HEK293 (cell line): ENCODE data around the gene CBY2.

Source experiments
- CTCF ChIA-PET: fragments of 350-600 bp; formaldehyde crosslinking; extraction: SDS; loops from one replicate; lab custom pipeline; 2021; ENCODE audit warnings: antibody characterized with exemption; lab: Yijun Ruan, JAX
- POLR2A ChIA-PET: fragments of 300-600 bp; formaldehyde crosslinking; extraction: SDS; loops from one replicate; lab custom pipeline; 2020; ENCODE audit warnings: antibody characterized with exemption, inconsistent platforms; lab: Yijun Ruan, JAX
- H3K27ac ChIP-seq: fragments of 200-500 bp; sonication (Bioruptor generic); 2 replicates; pipeline ENCODE4 v1.5.1; 2014; ENCODE audit warnings: low read depth, low read length, control low read depth, inconsistent platforms; ENCODE audit errors: extremely low read depth
- H3K36me3 ChIP-seq, 2 experiments: fragments of 200-500 bp in 1 of 2; sonication (Bioruptor generic) in 1 of 2; 1 replicate in 1 of 2; 2 replicates in 1 of 2; pipeline ENCODE4 v1.5.1; 2014 to 2017; ENCODE audit warnings: inconsistent platforms in 2 of 2, low read length in 2 of 2; ENCODE audit not compliant: control insufficient read depth in 2 of 2, insufficient read depth in 1 of 2
- H3K4me1 ChIP-seq: fragments of 200-500 bp; sonication (Bioruptor generic); 2 replicates; pipeline ENCODE4 v1.5.1; 2014; ENCODE audit warnings: mild to moderate bottlenecking, low read length, inconsistent platforms; ENCODE audit not compliant: control insufficient read depth, insufficient read depth
- H3K4me3 ChIP-seq: 2 replicates; pipeline ENCODE4 v1.5.1; 2011; ENCODE audit warnings: low read depth, mild to moderate bottlenecking, control low read depth, low read length, moderate library complexity
- H3K9me3 ChIP-seq: fragments of 200-500 bp; sonication (Bioruptor generic); 2 replicates; pipeline ENCODE4 v1.5.1; 2014; ENCODE audit warnings: low read depth, low read length, inconsistent platforms; ENCODE audit not compliant: control insufficient read depth, insufficient read depth
- KLF9 ChIP-seq: fragments of 450-650 bp; formaldehyde crosslinking; IDR thresholded peaks from 2 replicates; pipeline ENCODE4 v1.5.1; 2016; ENCODE audit warnings: missing biosample characterization, missing genetic modification characterization, low read depth
- YY2 ChIP-seq: fragments of 450-650 bp; formaldehyde crosslinking; IDR thresholded peaks from 2 replicates; pipeline ENCODE4 v1.5.1; 2016; ENCODE audit warnings: missing biosample characterization, missing genetic modification characterization
- ZBTB7A ChIP-seq: fragments of 450-650 bp; formaldehyde crosslinking; IDR thresholded peaks from 2 replicates; pipeline ENCODE4 v1.5.1; 2016; ENCODE audit warnings: low read depth, missing biosample characterization, missing genetic modification characterization
- ZFP41 ChIP-seq: fragments of 450-650 bp; formaldehyde crosslinking; IDR thresholded peaks from 2 replicates; pipeline ENCODE4 v1.5.1; 2016; ENCODE audit warnings: missing biosample characterization, missing genetic modification characterization, borderline replicate concordance
- ZFP69B ChIP-seq: fragments of 450-650 bp; formaldehyde crosslinking; IDR thresholded peaks from 2 replicates; pipeline ENCODE4 v1.5.1; 2016; ENCODE audit warnings: missing biosample characterization, missing genetic modification characterization
- ZNF2 ChIP-seq: fragments of 450-650 bp; formaldehyde crosslinking; IDR thresholded peaks from 2 replicates; pipeline ENCODE4 v1.5.1; 2016; ENCODE audit warnings: missing biosample characterization, missing genetic modification characterization
- ZNF23 ChIP-seq: fragments of 450-650 bp; formaldehyde crosslinking; IDR thresholded peaks from 2 replicates; pipeline ENCODE4 v1.5.1; 2016; ENCODE audit warnings: missing biosample characterization, missing genetic modification characterization, borderline replicate concordance
- ZNF266 ChIP-seq: fragments of 450-650 bp; formaldehyde crosslinking; IDR thresholded peaks from 2 replicates; pipeline ENCODE4 v1.5.1; 2016; ENCODE audit warnings: missing biosample characterization, missing genetic modification characterization, low read depth
- ZNF311 ChIP-seq: fragments of 450-650 bp; formaldehyde crosslinking; IDR thresholded peaks from 2 replicates; pipeline ENCODE4 v1.5.1; 2017; ENCODE audit warnings: missing biosample characterization, missing genetic modification characterization, borderline replicate concordance
- ZNF404 ChIP-seq: fragments of 450-650 bp; formaldehyde crosslinking; IDR thresholded peaks from 2 replicates; pipeline ENCODE4 v1.5.1; 2017; ENCODE audit warnings: missing biosample characterization, missing genetic modification characterization
- ZNF416 ChIP-seq: fragments of 450-650 bp; formaldehyde crosslinking; IDR thresholded peaks from 2 replicates; pipeline ENCODE4 v1.5.1; 2016; ENCODE audit warnings: missing biosample characterization, missing genetic modification characterization
- ZNF544 ChIP-seq: fragments of 450-650 bp; formaldehyde crosslinking; IDR thresholded peaks from 2 replicates; pipeline ENCODE4 v1.5.0; 2017; ENCODE audit warnings: missing biosample characterization, missing genetic modification characterization
- ZNF596 ChIP-seq: fragments of 450-650 bp; IDR thresholded peaks from 2 replicates; pipeline ENCODE4 v1.5.0; 2018; ENCODE audit warnings: missing biosample characterization, mild to moderate bottlenecking, missing genetic modification characterization, moderate library complexity
- ZNF747 ChIP-seq: fragments of 450-650 bp; formaldehyde crosslinking; IDR thresholded peaks from 2 replicates; pipeline ENCODE4 v1.5.1; 2016; ENCODE audit warnings: missing biosample characterization, missing genetic modification characterization
- TF ChIP-seq, protein P1 (sequence below): fragments of 450-650 bp; formaldehyde crosslinking; IDR thresholded peaks from 2 replicates; pipeline ENCODE4 v1.5.1; 2017; ENCODE audit warnings: missing biosample characterization, missing genetic modification characterization
- TF ChIP-seq, protein P2 (sequence below): fragments of 450-650 bp; formaldehyde crosslinking; IDR thresholded peaks from 2 replicates; pipeline ENCODE4 v1.5.1; 2016; ENCODE audit warnings: missing biosample characterization, missing genetic modification characterization

Gene CBY2

DNA sequence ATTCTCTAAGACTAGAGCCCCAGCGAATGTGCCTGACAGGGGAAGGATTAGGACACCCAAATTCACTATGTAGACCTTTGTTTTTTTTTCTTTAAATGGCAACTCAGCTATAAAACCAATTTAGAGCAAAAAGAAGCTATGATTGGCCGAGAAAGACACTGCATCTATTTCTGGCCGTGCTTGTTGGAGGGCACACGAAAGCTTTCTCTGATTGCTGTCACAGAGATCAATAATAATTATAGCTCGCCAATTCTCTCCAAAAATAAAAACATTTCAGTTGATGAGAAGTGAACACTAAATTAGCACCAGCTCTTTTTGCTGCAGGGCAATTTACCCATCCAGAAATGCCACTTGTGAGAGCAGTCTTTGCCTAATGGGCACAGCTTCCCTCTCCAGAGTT, 31.2 kb downstream of the CBY2 start:
- POLR2A ChIA-PET, result no interaction called here
- Histone ChIP-seq H3K4me3 (no peak overlapping the region), H3K27ac (no peak overlapping the region), H3K36me3 (no peaks in the 10 kb centered on the region)
- CTCF ChIA-PET, result no interaction called here
- TF ChIP-seq ZFP69B (no peak), ZNF747 (no peak), ZNF23 (tag by site-specific recombination) (no peak), ZNF416 (tag by site-specific recombination) (no peak), YY2 (no peak), ZNF596 (tag by site-specific recombination) (no peak), KLF9 (no peak), ZNF544 (no peak), ZFP41 (no peak), ZNF404 (no peak)
- TF ChIP-seq, protein P1, sequence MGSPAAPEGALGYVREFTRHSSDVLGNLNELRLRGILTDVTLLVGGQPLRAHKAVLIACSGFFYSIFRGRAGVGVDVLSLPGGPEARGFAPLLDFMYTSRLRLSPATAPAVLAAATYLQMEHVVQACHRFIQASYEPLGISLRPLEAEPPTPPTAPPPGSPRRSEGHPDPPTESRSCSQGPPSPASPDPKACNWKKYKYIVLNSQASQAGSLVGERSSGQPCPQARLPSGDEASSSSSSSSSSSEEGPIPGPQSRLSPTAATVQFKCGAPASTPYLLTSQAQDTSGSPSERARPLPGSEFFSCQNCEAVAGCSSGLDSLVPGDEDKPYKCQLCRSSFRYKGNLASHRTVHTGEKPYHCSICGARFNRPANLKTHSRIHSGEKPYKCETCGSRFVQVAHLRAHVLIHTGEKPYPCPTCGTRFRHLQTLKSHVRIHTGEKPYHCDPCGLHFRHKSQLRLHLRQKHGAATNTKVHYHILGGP, result no peak
- TF ChIP-seq, protein P2, sequence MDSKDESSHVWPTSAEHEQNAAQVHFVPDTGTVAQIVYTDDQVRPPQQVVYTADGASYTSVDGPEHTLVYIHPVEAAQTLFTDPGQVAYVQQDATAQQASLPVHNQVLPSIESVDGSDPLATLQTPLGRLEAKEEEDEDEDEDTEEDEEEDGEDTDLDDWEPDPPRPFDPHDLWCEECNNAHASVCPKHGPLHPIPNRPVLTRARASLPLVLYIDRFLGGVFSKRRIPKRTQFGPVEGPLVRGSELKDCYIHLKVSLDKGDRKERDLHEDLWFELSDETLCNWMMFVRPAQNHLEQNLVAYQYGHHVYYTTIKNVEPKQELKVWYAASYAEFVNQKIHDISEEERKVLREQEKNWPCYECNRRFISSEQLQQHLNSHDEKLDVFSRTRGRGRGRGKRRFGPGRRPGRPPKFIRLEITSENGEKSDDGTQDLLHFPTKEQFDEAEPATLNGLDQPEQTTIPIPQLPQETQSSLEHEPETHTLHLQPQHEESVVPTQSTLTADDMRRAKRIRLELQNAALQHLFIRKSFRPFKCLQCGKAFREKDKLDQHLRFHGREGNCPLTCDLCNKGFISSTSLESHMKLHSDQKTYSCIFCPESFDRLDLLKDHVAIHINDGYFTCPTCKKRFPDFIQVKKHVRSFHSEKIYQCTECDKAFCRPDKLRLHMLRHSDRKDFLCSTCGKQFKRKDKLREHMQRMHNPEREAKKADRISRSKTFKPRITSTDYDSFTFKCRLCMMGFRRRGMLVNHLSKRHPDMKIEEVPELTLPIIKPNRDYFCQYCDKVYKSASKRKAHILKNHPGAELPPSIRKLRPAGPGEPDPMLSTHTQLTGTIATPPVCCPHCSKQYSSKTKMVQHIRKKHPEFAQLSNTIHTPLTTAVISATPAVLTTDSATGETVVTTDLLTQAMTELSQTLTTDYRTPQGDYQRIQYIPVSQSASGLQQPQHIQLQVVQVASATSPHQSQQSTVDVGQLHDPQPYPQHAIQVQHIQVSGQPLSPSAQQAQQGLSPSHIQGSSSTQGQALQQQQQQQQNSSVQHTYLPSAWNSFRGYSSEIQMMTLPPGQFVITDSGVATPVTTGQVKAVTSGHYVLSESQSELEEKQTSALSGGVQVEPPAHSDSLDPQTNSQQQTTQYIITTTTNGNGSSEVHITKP (tag by site-specific recombination), result no peak
- TF ChIP-seq, all 188 proteins: peak for 0
- Histone ChIP-seq H3K9me3 (no peaks in the 10 kb centered on the region), H3K4me1 (no peaks in the 10 kb centered on the region)

DNA sequence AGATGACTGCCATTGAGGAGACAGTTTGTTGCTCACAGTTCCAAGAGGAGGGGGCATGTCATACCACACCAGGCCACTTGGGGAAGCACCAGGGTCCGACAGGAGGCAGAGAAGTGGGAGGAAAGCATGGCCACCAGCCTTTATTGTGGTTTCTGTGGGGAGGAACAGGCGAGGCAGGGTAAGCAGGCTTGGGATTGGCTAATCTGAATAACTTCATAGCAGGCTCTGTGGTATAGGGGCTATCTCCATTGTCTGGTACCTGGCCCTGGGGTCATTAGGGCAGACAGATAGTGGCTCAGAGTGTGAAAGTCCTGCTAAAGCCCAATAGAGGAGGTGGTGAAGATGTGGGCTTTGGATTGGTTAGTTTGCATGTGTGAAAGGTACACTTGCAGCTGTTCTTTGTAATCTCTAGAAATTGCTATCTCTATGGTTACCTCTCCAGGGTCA, 35.5 kb downstream of the CBY2 start:
- CTCF ChIA-PET, result no interaction called here
- POLR2A ChIA-PET, result no interaction called here

DNA sequence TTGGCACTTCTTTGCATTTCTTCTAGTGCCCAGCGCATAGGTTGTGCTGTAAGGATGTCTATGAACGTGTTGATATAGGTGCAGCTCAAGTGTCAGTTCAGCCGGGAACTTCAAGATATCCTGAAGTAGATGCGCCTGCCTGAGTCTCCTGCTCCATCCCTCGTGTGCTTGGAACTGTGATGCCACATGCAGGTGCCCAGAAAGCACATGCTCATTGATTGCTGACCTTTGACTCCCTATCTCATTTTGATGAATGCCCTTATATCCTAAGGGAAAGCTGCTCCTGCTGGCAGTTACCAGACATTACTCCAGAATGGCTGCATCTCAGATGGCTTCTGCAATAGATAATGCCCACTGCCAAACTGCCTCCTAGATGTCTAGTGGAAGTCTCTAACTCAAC, 40.9 kb downstream of the CBY2 start:
- no peak overlapping the region for H3K27ac ChIP-seq
- H3K36me3 ChIP-seq, result no peaks in the 10 kb centered on the region
- TF ChIP-seq ZNF2 (tag by site-specific recombination), result peak; percentile 43; the same call in 1 of the 2 replicates
- no peak for TF ChIP-seq ZBTB7A (tag by site-specific recombination)
- no peak overlapping the region for H3K4me3 ChIP-seq
- H3K4me1 ChIP-seq, result no peaks in the 10 kb centered on the region
- H3K9me3 ChIP-seq, result no peaks in the 10 kb centered on the region
- ChIA-PET CTCF (no interaction called here), POLR2A (no interaction called here)

More for the DNA sequence above, 35.5 kb downstream of the CBY2 start:
- Histone ChIP-seq H3K9me3 (no peaks in the 10 kb centered on the region), H3K4me3 (no peak overlapping the region), H3K27ac (no peak overlapping the region)
- TF ChIP-seq ZNF311 (tag by site-specific recombination) (no peak), ZNF266 (tag by site-specific recombination) (peak; percentile 89; the same call in 1 of the 2 replicates)
- TF ChIP-seq, all 188 proteins: peak for 1
- Histone ChIP-seq H3K36me3 (no peaks in the 10 kb centered on the region), H3K4me1 (no peaks in the 10 kb centered on the region)
